ENCODE results near the gene FRMPD2. TPM values are rescaled to one million over a fixed set of nuclear protein-coding genes. Genes with fewer than 3 reads are reported as not detected.

The FRMPD2 gene
- total RNA-seq, 1 experiment from 2014 or later = 0.44 TPM

DNA sequence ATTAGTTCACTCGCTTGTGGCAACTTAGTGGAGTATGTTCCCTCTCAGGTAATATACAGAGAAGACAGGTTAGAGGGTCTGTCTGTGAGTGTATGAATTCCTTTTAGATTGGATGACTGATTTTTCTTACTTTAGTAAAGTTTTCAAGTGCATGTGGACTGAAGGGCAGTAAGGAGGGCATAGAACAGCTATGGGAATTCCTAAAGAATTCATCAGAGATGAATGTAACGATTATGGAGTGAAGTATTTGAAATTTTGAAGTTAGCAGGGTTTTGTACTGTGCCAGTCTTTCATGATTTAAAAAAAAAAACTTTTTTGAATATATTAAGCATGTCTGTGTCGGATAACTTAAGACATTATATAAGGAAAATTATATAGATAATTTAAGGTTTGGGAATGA, 47.5 kb upstream of the FRMPD2 start:
- Histone ChIP-seq H2BK12ac (ENCODE audit: insufficient read length, low read depth, low read length) (no peak overlapping the region), H2AK5ac (ENCODE audit: insufficient read length, low read length) (no peak overlapping the region), H3K27ac (ENCODE audit: insufficient read length, low read depth, low read length) (no peak overlapping the region), H3K4me2 (ENCODE audit: insufficient read depth, insufficient read length, low read length) (no peak overlapping the region), H4K5ac (ENCODE audit: insufficient read length, low read depth, low read length) (no peak overlapping the region), H3K23ac (ENCODE audit: insufficient read length, low read depth, low read length) (no peak overlapping the region), H3K79me1 (ENCODE audit: insufficient read depth, low read depth, low read length, poor library complexity, severe bottlenecking) (no peaks in the 10 kb centered on the region), H3K27me3 (ENCODE audit: insufficient read depth, low read length) (no peaks in the 10 kb centered on the region), H3K18ac (ENCODE audit: insufficient read length, low read depth, low read length) (no peak overlapping the region), H2AFZ (ENCODE audit: low read length) (no peak overlapping the region), H3K14ac (ENCODE audit: insufficient read depth, low read length) (no peak overlapping the region), H3K4me1 (ENCODE audit: insufficient read depth, low read length) (peaks cover 3% of the 10 kb centered on the region; the same call in 1 of the 2 replicates), H3K9me3 (ENCODE audit: control insufficient read depth, low read depth, low read length) (no peaks in the 10 kb centered on the region), H3K4ac (ENCODE audit: low read depth, low read length) (no peak overlapping the region), H4K8ac (replicated peaks; ENCODE audit: insufficient read length, low read depth, low read length) (no peak overlapping the region), H3K56ac (ENCODE audit: insufficient read length, low read depth, low read length) (no peak overlapping the region), H4K91ac (ENCODE audit: insufficient read length, low read depth, low read length) (no peak overlapping the region), H2BK120ac (ENCODE audit: low read depth, low read length, poor library complexity, severe bottlenecking) (no peak overlapping the region), H2BK5ac (ENCODE audit: insufficient read length, low read length) (no peak overlapping the region), H2BK15ac (ENCODE audit: low read depth, low read length) (no peak overlapping the region), H3T11ph (ENCODE audit: low read length) (no peak overlapping the region), H2BK20ac (ENCODE audit: low read depth, low read length, poor library complexity, severe bottlenecking) (no peak overlapping the region), H3K79me2 (ENCODE audit: insufficient read depth, low read length) (peaks cover 8% of the 10 kb centered on the region; the same call in 1 of the 2 replicates), H4K20me1 (ENCODE audit: control insufficient read depth, insufficient read depth, insufficient read length) (no peaks in the 10 kb centered on the region), H3K23me2 (ENCODE audit: insufficient read length, low read depth, low read length, poor library complexity, severe bottlenecking) (no peaks in the 10 kb centered on the region), H3K9ac (ENCODE audit: extremely low read depth, insufficient read length, low read length) (no peak overlapping the region)
- Mint-ChIP-seq H3K27me3 (ENCODE audit: low read depth) (no peaks in the 10 kb centered on the region), H3K4me3 (no peak overlapping the region), H3K27ac (no peak overlapping the region), H3K36me3 (ENCODE audit: insufficient read depth in 1 of 3, low read depth in 3 of 3) (0 out of 7 replicates have a peak, but pooled peaks cover 0 to 1% (median 0%) of the 10 kb centered on the region in 3 experiments), H3K9me3 (no peaks in the 10 kb centered on the region), H3K4me1 (peaks cover 22 to 26% of the 10 kb centered on the region in 2 experiments)
- no CpG with 5 or more reads among the region's 3 CpGs for WGBS (ENCODE audit: extremely low coverage, insufficient read length, low lambda C conversion rate)
- DNase-seq = no peak
- TF ChIP-seq, protein P1, sequence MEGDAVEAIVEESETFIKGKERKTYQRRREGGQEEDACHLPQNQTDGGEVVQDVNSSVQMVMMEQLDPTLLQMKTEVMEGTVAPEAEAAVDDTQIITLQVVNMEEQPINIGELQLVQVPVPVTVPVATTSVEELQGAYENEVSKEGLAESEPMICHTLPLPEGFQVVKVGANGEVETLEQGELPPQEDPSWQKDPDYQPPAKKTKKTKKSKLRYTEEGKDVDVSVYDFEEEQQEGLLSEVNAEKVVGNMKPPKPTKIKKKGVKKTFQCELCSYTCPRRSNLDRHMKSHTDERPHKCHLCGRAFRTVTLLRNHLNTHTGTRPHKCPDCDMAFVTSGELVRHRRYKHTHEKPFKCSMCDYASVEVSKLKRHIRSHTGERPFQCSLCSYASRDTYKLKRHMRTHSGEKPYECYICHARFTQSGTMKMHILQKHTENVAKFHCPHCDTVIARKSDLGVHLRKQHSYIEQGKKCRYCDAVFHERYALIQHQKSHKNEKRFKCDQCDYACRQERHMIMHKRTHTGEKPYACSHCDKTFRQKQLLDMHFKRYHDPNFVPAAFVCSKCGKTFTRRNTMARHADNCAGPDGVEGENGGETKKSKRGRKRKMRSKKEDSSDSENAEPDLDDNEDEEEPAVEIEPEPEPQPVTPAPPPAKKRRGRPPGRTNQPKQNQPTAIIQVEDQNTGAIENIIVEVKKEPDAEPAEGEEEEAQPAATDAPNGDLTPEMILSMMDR (conservative IDR thresholded peaks at IDR 0.05) = no peak

Measured in H9 (cell line).